ENCODE data around the gene KHDRBS1. TPM values are rescaled to one million over a fixed set of nuclear protein-coding genes. Genes with fewer than 3 reads are reported as not detected.
"Not testable (repeated sequence)": the region's sequence is repeated elsewhere in the genome, so short reads cannot be mapped to it uniquely, and the experiment has no call there.

The KHDRBS1 gene
- total RNA-seq, 1 donor from 2014 or later, result 139 TPM

GRCh38 chr1:31995263-31995662 lies 18.4 kb upstream of the KHDRBS1 start:
- Histone ChIP-seq H3K9ac (ENCODE audit: low read length) (no peak overlapping the region), H3K4me3 (ENCODE audit: insufficient read depth, low read depth, low read length) (no peak overlapping the region), H3K4me2 (ENCODE audit: low read length) (no peak overlapping the region), H3K9me3 (ENCODE audit: insufficient read depth, low read depth, low read length) (no peaks in the 10 kb centered on the region), H3K79me2 (ENCODE audit: insufficient read depth, low read length) (no peaks in the 10 kb centered on the region), H3K27ac (ENCODE audit: low read depth, low read length) (no peak overlapping the region), H2AFZ (ENCODE audit: low read depth, low read length) (no peak overlapping the region), H3K27me3 (ENCODE audit: insufficient read depth, low read length) (no peaks in the 10 kb centered on the region), H4K20me1 (ENCODE audit: insufficient read depth, low read length) (no peaks in the 10 kb centered on the region), H3K36me3 (ENCODE audit: insufficient read depth, low read length) (no peaks in the 10 kb centered on the region), H3K4me1 (ENCODE audit: insufficient read depth, low read length) (no peaks in the 10 kb centered on the region)
- Mint-ChIP-seq H3K4me1 (ENCODE audit: low read depth, unreplicated experiment) (no peaks in the 10 kb centered on the region), H3K27ac (ENCODE audit: unreplicated experiment) (no peak overlapping the region), H3K36me3 (ENCODE audit: low read depth, unreplicated experiment) (no peaks in the 10 kb centered on the region), H3K9me3 (ENCODE audit: unreplicated experiment) (no peaks in the 10 kb centered on the region), H3K27me3 (ENCODE audit: low read depth, unreplicated experiment) (peaks cover 3% of the 10 kb centered on the region), H3K4me3 (ENCODE audit: unreplicated experiment) (no peak overlapping the region)
- no peak for DNase-seq (ENCODE audit: low read depth)
- no peak for FAIRE-seq
- TF ChIP-seq CTCF (IDR thresholded peaks at IDR 0.05; ENCODE audit: insufficient read depth, low read depth, low read length), result no peak
- no peak for TF ChIP-seq EZH2 (IDR thresholded peaks at IDR 0.05; ENCODE audit: insufficient read depth, low read length)

GRCh38 chr1:31996121-31996520 lies 17.5 kb upstream of the KHDRBS1 start:
- not testable (repeated sequence) for H3K36me3 ChIP-seq (ENCODE audit: insufficient read depth, low read length); H3K27me3 ChIP-seq (ENCODE audit: insufficient read depth, low read length); H3K9me3 Mint-ChIP-seq (ENCODE audit: unreplicated experiment); H4K20me1 ChIP-seq (ENCODE audit: insufficient read depth, low read length); H3K4me3 ChIP-seq (ENCODE audit: insufficient read depth, low read depth, low read length); H3K27ac ChIP-seq (ENCODE audit: low read depth, low read length); H3K4me2 ChIP-seq (ENCODE audit: low read length); H3K4me3 Mint-ChIP-seq (ENCODE audit: unreplicated experiment); H3K4me1 ChIP-seq (ENCODE audit: insufficient read depth, low read length); H3K4me1 Mint-ChIP-seq (ENCODE audit: low read depth, unreplicated experiment); H3K36me3 Mint-ChIP-seq (ENCODE audit: low read depth, unreplicated experiment); H3K27me3 Mint-ChIP-seq (ENCODE audit: low read depth, unreplicated experiment); H3K79me2 ChIP-seq (ENCODE audit: insufficient read depth, low read length); H2AFZ ChIP-seq (ENCODE audit: low read depth, low read length); H3K27ac Mint-ChIP-seq (ENCODE audit: unreplicated experiment); DNase-seq (ENCODE audit: low read depth); H3K9ac ChIP-seq (ENCODE audit: low read length); FAIRE-seq; H3K9me3 ChIP-seq (ENCODE audit: insufficient read depth, low read depth, low read length)

- Histone ChIP-seq H3K79me2 (ENCODE audit: insufficient read depth, low read length) (no peaks in the 10 kb centered on the region), H3K27ac (ENCODE audit: low read depth, low read length) (no peak overlapping the region), H3K9me3 (ENCODE audit: insufficient read depth, low read depth, low read length) (no peaks in the 10 kb centered on the region), H4K20me1 (ENCODE audit: insufficient read depth, low read length) (no peaks in the 10 kb centered on the region), H2AFZ (ENCODE audit: low read depth, low read length) (no peak overlapping the region), H3K4me2 (ENCODE audit: low read length) (no peak overlapping the region), H3K4me1 (ENCODE audit: insufficient read depth, low read length) (no peaks in the 10 kb centered on the region), H3K4me3 (ENCODE audit: insufficient read depth, low read depth, low read length) (no peak overlapping the region), H3K36me3 (ENCODE audit: insufficient read depth, low read length) (no peaks in the 10 kb centered on the region), H3K27me3 (ENCODE audit: insufficient read depth, low read length) (no peaks in the 10 kb centered on the region), H3K9ac (ENCODE audit: low read length) (no peak overlapping the region)
- no peak overlapping the region for H3K4me3 Mint-ChIP-seq (ENCODE audit: unreplicated experiment)
- TF ChIP-seq EZH2 (IDR thresholded peaks at IDR 0.05; ENCODE audit: insufficient read depth, low read length) (no peak), CTCF (IDR thresholded peaks at IDR 0.05; ENCODE audit: insufficient read depth, low read depth, low read length) (no peak)
- H3K27me3 Mint-ChIP-seq (ENCODE audit: low read depth, unreplicated experiment), result peaks cover 3% of the 10 kb centered on the region
- DNase-seq (ENCODE audit: low read depth) (no peak), FAIRE-seq (no peak)
- no peaks in the 10 kb centered on the region for H3K36me3 Mint-ChIP-seq (ENCODE audit: low read depth, unreplicated experiment)
- no peaks in the 10 kb centered on the region for H3K4me1 Mint-ChIP-seq (ENCODE audit: low read depth, unreplicated experiment)
- H3K27ac Mint-ChIP-seq (ENCODE audit: unreplicated experiment), result no peak overlapping the region
- no peaks in the 10 kb centered on the region for H3K9me3 Mint-ChIP-seq (ENCODE audit: unreplicated experiment)
Measured at GRCh38 chr1:32001863-32002262, 11.8 kb upstream of the KHDRBS1 start.

GRCh38 chr1:32002285-32002684 lies 11.4 kb upstream of the KHDRBS1 start:
- H3K4me2 ChIP-seq (ENCODE audit: low read length); H3K4me3 Mint-ChIP-seq (ENCODE audit: unreplicated experiment); H3K27ac Mint-ChIP-seq (ENCODE audit: unreplicated experiment); H3K36me3 ChIP-seq (ENCODE audit: insufficient read depth, low read length); H3K27me3 Mint-ChIP-seq (ENCODE audit: low read depth, unreplicated experiment); H2AFZ ChIP-seq (ENCODE audit: low read depth, low read length); H3K4me1 ChIP-seq (ENCODE audit: insufficient read depth, low read length); DNase-seq (ENCODE audit: low read depth); H3K36me3 Mint-ChIP-seq (ENCODE audit: low read depth, unreplicated experiment); H3K27me3 ChIP-seq (ENCODE audit: insufficient read depth, low read length); H3K9ac ChIP-seq (ENCODE audit: low read length); FAIRE-seq; H4K20me1 ChIP-seq (ENCODE audit: insufficient read depth, low read length); H3K9me3 Mint-ChIP-seq (ENCODE audit: unreplicated experiment); H3K27ac ChIP-seq (ENCODE audit: low read depth, low read length); H3K9me3 ChIP-seq (ENCODE audit: insufficient read depth, low read depth, low read length); H3K4me3 ChIP-seq (ENCODE audit: insufficient read depth, low read depth, low read length); H3K4me1 Mint-ChIP-seq (ENCODE audit: low read depth, unreplicated experiment); H3K79me2 ChIP-seq (ENCODE audit: insufficient read depth, low read length): not testable (repeated sequence)
